GM23338 (cell line): ENCODE data around the gene CCL17. TPM values are rescaled to one million over a fixed set of nuclear protein-coding genes. Genes with fewer than 3 reads are reported as not detected.

ENCODE experiments used
- CREB1 ChIP-seq: fragments of 250-450 bp; sonication (Bioruptor Pico); IDR thresholded peaks from 2 replicates; pipeline ENCODE4 v1.5.0; 2020; ENCODE audit warnings: low read depth, mild to moderate bottlenecking, moderate library complexity
- CTCF ChIP-seq, 2 experiments: fragments of 200-600 bp in 1 of 2; sonication (generic) in 1 of 2; conservative IDR thresholded peaks; 2 replicates each; pipeline versions ENCODE4 v1.5.1 to v1.6.1; 2016 to 2017; ENCODE audit warnings: antibody characterized with exemption in 2 of 2, low read depth in 2 of 2, mild to moderate bottlenecking in 2 of 2, moderate library complexity in 1 of 2
- EZH2 ChIP-seq: fragments of 200-600 bp; sonication (generic); IDR thresholded peaks from one replicate; pipeline ENCODE4 v1.8.0; 2017; ENCODE audit warnings: antibody characterized with exemption, mild to moderate bottlenecking, low read depth; ENCODE audit not compliant: unreplicated experiment
- JUNB ChIP-seq: IDR thresholded peaks from one replicate; pipeline ENCODE4 v1.6.1; 2016; ENCODE audit warnings: antibody characterized with exemption; ENCODE audit not compliant: unreplicated experiment
- NANOG ChIP-seq: IDR thresholded peaks from 2 replicates; pipeline ENCODE4 v1.6.1; 2016; ENCODE audit warnings: antibody characterized with exemption, borderline replicate concordance
- POLR2AphosphoS5 ChIP-seq: IDR thresholded peaks from 2 replicates; pipeline ENCODE4 v1.6.1; 2016; ENCODE audit warnings: antibody characterized with exemption, low read depth
- ZNF462 ChIP-seq: fragments of 250-450 bp; sonication (Bioruptor Pico); IDR thresholded peaks from 2 replicates; pipeline ENCODE4 v1.5.0; 2020; ENCODE audit warnings: mild to moderate bottlenecking, moderate library complexity
- polyA plus RNA-seq: library from polyadenylated mRNA; unstranded; fragments of >200 nt; fragmentation: Nextera tagmentation; extraction: Ambion mirVana; gene quantifications from 2 replicates; pipeline ENCODE4 v1.2.1, GENCODE V29; 2016
- total RNA-seq: library from RNA; depleted of rRNA; stranded (reverse); fragments of >200 nt; shearing (Covaris generic); gene quantifications from 2 replicates; pipeline ENCODE4 v1.2.3, GENCODE V29; 2014

The CCL17 gene
- total and polyA plus RNA-seq, 2 experiments from 2014 or later, result not detected

GRCh38 chr16:57379579-57379978, 25.0 kb upstream of the CCL17 start (continued):
- TF ChIP-seq ZNF462 (CRISPR knock-in tag), result no peak
- TF ChIP-seq JUNB, result no peak
- no peak for TF ChIP-seq EZH2
- no peak for TF ChIP-seq NANOG
- no peak for TF ChIP-seq CTCF (conservative IDR thresholded peaks at IDR 0.05; ENCODE audit: low read depth in 2 of 2)
- no peak for TF ChIP-seq CREB1 (CRISPR knock-in tag)
- TF ChIP-seq POLR2AphosphoS5, result no peak
